ENCODE results near the gene ARAP1.

- TF ChIP-seq, protein P1, sequence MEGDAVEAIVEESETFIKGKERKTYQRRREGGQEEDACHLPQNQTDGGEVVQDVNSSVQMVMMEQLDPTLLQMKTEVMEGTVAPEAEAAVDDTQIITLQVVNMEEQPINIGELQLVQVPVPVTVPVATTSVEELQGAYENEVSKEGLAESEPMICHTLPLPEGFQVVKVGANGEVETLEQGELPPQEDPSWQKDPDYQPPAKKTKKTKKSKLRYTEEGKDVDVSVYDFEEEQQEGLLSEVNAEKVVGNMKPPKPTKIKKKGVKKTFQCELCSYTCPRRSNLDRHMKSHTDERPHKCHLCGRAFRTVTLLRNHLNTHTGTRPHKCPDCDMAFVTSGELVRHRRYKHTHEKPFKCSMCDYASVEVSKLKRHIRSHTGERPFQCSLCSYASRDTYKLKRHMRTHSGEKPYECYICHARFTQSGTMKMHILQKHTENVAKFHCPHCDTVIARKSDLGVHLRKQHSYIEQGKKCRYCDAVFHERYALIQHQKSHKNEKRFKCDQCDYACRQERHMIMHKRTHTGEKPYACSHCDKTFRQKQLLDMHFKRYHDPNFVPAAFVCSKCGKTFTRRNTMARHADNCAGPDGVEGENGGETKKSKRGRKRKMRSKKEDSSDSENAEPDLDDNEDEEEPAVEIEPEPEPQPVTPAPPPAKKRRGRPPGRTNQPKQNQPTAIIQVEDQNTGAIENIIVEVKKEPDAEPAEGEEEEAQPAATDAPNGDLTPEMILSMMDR (IDR thresholded peaks at IDR 0.05) = no peak
- no peak for TF ChIP-seq POLR2A (IDR thresholded peaks at IDR 0.05)
Measured at GRCh38 chr11:72679869-72680268, 72.3 kb downstream of the ARAP1 start.
